Stimulated activated CD8-positive, alpha-beta memory T cell treated with anti-CD3 and anti-CD28 coated beads, Interleukin-7, amount 100 ng/mL, for 4 hours (primary cell): ENCODE data around the gene DGCR8.

Experiments used
- DNase-seq, 2 donors: peaks; one replicate each; pipeline ENCODE4 v3.0.0-alpha.2; 2020; ENCODE audit warnings: low read depth in 2 of 2

The DGCR8 gene

DNA sequence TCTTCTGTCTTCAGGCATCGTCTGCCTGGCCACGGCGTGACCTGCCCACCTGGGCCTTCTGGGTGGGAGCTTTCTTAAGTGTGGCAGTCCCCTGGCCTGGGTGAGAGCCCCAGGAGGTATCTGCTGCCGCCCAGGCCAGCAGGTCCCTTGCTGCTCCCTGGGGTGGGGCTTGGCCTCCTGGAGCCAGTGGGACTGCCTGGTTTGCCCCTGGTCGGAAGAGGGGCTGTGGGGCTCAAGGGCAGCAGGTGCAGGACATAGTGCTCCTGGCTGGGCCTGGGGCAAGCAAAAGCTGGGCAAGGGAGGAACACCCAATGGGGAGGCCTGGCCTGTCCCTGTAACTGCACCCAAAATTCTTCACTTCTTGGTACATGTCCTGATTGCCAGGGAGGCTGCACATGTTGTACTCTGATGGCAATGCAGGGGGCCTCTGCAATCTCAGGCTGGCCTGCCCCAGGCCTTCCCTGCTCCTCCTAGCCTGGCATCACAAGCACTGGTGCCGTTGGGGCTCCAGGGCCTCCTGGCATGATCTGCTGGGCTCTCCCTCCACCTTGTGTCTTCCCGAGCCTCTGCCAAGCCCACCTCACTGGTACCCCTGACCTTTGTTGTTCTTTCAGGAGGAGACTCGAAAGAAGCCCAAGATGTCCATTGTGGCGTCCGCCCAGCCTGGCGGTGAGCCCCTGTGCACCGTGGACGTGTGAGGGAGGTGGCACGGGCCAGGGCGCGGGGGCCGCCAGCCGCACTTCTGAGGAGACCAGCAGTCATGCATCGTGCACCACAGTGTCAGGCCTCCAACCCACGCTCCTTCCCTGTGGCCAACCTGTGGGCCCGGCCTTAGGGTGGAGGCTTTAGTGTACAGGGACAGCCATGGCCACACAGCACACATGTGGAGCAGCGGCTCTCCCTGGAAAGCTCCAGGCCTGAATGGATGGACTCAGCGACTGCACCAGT is 29.6 kb downstream of the DGCR8 start:
- DNase-seq, result no peak

DNA sequence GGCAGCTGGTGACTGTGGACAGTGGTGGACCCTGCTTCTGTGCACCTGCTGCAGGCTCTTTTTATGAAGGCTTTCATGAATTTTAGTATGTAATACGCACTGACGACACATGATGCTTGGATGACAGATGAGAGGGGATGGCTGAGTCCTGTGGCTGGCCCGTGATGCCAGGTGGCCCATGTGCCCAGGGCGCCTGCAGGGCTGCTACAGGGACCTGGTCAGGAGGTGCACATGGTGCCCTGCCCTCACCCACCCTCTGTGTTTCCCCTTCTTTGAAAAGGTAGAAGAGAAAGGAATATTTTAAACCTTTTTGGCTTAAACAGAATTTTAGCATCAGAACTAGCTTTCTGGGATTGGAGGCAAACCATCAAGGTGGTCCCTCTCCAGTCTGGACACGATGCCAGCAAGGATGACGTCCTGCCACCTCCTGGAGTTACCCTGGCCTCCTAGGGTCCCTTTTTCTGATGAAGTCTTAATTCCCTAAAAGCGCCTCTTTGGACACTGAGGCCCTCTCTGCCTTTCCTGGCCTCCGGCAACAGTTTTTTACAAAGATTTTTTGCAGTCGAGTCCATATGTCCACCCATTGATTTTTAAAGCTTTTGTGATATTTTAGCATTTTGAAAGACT is 30.4 kb downstream of the DGCR8 start:
- DNase-seq, result no peak

DNA sequence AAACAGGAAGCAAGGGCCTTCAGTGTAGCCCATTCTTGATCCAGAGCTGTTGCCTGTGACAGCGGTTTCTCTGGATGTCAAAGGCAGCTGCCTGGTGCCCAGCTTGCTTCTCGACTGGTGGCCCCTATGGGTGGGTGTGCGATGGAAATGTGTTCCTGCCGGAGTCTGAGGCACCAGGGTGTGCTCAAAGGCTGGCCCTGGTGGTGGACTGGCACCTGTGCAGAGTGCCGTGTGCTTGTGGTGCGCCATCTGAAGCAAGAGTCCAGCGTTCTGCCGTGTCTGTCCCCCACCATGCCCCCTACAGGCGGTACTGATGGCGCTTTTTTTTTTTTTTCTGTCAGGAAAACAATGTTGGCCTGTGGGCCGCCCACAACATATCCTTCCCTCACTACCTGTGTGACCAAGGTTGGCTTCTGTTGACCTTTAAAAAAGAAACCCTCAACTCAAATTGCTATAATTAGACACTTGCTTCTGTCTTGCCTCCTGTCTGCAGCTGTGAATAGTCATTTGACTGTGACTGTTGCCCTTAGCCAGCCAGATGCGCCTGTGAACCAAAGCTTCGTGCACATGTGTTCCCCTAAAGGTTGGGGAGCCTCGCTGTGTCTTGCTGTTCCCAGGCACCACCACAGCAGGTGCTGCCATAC is 31.1 kb downstream of the DGCR8 start:
- no peak for DNase-seq

DNA sequence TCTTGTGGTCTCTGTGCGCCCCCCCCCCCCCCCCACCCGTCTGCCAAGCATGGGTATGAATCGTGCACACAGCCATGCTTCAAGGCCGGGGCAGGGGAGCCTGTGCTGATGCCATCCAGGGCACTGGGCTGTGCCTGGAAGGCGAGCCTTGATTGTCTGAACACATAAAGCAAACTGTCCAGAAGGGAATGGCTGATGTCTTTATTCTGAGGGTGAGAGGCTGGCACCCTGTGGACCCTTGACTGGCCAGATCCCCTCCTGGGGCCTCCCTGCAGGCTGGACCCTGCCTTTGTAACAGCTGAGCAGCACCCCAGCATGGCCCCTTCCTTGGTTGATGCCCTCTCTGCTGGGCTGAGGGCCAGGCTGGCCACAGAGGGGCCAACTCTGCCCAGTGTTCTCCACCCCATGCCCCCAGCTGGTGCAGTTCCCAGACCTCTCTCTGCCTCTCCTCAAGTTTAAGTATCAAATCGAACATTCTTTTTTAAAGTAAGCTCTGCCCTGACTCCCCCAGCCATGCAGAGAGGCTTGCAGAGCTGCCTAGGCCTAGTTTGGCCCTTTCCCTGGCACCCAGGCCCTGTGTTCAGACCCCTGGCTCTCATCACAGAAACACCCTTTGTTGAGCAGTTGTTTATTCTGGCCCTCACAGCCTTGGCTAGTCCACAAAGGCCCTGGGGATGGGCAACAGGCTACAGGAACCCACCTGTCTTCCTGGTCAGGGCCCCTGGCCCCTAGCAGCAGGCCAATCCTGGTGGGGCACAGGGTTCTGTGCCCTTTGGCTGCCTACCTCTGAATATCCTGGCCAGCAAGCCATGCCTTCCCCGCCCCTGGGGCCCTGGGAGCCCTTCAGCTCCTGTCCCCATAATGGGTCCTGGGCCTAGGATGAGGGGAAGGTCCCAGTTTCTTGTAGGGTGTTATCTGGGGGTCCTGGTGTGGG is 31.9 kb downstream of the DGCR8 start:
- DNase-seq, result no peak

DNA sequence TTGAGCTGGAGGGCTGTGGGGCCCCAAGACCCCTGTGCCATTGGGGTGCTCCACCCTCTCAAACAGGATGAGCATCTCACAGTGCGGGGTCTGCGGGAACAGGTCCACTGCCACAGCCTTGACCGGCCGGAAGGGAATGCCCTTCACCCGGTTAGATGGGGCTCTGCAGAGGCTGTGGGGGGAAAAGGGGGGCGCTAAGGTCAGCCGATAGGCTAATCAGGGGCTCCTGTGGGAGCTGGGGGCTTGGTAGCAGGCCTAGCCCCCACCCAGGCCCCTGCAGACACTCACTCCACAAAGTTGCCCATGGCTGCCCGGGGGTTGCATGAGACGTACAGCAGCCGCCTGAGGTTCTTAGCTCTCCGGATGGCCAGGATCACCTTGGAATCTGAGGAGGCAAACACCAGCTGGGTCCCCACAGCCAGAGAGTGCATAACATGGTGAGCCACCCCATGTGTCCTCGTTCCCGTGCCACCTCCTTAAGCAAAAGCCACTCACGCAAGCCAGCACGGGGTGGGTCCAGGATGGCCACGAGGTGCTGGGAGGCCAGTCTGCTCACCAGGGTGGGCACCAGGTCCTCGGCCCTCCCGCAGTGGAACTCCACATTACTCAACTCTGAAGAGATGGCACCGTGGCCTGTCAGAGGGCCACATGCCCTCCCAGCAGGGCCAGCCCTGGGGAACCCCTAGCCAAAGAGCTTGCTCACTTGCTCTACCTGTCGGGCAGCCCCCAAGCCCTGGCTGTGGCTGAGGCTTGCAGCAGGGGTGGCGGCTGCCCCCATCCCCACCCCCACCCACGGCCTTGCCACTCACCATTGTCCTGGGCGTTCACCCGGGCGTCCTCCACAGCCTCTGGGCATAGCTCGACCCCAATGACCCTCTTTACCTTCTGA is 32.8 kb downstream of the DGCR8 start:
- DNase-seq, result no peak

DNA sequence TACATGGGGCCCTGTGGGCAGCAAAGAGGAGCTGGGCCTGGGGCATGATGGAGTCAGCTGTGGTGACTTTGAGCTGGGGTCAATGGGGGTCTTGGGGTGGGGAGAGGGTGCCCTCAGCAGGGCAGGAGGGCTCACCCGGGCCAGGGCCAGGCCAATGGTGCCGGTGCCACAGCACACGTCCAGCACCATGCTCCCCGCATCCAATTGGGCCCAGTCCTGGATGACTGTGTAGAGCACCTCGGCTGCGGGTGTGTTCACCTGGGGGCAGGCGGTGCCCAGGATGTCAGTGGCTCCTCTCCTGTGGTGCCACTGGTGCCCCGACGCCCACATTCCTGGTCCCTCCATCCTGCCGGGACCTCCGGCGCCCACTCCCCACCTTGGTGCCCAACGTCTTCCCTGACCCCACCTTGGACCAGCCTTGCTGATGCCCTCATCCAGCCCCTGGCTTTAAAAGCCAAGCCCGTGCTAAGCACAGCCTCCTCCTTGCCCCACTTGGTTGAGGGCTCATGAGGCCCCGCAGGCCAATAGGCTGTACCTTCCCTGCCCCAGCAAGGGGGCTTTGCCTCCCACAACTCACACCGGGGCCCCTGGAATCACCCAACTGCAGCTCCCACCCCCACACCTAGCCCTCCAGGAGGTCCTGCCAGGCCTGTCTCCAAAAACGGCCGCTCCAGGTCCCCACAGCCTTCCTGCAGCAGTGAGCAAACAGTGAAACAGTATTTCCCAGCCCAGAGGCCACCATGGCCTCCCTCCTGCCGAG is 33.7 kb downstream of the DGCR8 start:
- no peak for DNase-seq

DNA sequence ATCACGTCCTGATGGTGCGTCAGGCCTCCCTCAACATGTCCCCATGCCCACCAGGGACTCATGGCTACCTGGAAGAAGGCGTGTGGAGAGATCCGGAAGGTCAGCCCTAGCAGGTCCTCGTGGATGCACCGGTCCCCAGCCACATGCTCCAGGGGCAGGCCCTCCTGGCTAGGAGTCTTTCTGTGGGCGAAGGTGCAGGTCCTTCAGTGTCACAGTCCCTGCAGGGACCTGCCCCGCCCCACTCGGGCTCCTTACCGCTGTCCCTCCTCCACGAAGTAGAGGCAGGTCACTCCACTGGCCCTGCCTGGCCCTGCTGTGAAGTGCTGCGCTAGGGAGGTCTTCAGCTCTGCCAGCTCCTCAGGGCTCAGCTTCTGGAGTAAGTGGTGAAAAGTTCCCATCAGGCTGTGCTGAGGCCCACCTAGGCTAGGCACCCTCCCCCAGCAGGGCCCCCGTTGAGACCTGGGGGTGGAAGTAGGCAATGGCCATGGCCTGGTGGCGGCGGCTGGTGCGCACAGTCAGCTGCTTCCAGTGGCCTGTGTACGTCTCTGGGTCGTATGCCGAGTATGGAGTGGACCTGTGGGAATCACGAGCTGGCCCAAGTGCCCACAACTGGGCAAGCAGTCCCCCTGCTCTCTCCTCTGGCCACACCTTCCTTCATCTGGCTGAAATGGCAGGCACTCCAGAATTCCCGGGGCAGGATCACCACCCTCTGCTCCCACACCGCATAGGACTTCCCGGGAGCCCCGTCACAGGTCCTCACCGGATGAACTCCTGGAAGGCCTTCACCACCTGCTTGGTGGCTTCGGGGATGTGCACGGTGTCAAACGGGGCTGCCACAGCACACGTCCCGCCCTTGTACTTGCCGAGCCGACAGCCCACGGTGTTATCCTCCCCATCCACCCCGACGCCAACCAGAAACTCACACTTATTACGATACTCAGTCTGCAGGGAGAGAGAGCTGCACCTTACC is 34.8 kb downstream of the DGCR8 start:
- DNase-seq, result no peak

DNA sequence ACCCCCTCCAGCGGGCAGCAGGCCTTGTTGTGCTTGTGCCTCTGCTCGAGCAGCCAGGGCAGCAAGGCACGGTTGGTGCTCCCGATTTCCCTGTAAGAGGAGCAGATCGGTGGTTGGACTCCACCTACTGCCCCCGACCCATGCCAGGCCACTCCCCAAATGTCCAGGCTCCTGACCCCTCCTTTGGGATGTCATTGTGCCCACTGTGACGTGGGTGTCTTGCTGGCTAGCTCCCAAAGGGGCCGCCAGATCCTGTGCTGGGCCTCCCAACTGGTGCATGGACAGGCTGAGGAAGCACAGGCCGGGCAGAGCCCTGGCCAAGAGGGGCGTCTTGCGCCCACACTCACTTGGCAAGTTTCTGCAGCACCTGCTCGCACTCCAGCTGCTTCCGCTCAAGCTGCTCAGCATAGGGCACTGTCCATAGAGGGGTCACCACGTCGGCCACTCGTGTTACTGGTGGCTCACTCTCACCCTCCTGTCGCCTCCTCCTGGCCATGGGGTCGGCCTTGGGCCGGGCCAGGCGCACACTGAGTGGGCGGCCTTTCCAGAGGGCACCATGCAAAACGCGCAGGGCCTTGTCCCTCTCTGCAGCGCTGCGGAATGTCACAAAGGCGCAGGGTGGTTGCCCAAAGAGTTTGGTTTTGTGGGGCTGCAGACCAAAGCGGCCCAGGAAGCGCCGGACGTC is 35.8 kb downstream of the DGCR8 start, which contains the start of gene RANBP1:
Gene RANBP1 (plus strand): TSS at position 414 of the 685 bp plus-strand sequence. CDS start 81 bp downstream, at position 495.
- DNase-seq, result no peak

DNA sequence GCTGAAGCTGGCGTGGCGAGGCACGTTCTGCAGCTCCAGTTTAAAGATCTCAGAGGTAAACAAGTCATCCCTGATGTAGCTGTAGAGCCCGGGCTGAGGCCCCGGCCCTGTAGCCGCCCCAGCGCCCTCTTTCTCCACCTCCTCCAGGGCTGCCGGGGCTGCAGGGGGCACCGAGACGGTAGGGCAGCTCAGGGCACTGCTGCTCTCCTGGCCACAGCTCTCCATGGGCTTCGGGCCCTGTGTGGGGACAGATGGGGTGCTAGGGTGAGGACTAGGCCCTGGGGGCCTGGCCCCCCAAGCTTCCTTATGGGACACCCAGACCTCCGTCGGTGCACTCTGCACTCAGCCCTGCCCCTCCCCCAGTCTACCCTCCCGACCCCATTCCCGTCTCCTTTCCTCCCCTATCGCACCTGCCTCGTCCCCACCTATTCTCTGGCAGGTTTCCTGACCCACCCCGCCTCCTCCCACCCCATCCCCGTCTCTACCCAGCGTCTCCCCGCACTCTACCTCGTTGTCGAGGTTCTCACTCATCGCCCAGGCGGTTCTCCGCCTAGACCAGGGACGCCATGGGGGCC is 36.4 kb downstream of the DGCR8 start:
- no peak for DNase-seq

DNA sequence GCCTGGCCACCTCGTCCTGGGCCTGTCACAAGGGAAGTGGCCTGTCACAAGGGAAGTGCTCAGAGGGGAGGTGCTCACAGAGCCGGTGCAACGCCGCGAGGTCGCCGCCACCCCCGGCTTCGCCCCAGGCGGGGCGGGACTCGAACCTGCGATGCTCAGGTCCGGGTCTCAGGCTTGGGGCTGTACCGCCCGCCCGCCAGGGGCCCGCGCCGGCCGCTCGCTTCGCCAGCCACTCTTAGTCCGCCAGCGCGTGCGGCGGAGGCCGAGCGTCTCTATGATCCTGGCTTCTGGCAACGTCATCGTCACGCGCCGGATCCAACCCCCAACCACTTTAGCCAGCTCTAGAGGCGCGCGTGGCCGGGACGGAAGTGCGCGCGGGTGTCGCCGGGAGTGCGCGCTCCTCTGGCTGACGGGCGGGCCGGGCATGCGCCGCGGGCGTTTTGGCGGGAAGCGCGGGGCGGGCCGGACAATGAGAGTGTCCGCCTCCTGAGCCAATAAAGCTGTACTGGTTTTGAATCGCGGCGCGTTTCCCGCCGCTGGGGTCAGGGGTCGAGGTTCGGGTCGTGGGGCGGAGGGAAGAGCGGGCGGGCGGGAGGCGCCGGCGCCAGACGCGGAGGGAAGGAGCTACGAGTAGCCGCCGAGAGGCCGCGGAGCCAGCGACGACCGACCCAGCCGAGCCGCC is 37.1 kb downstream of the DGCR8 start, which contains the start of gene TRMT2A:
Gene TRMT2A (minus strand): TSS at position 276 of the 682 bp plus-strand sequence. CDS start 320 bp downstream, outside the sequence.
- DNase-seq, result peak; percentile 92 to 96

DNA sequence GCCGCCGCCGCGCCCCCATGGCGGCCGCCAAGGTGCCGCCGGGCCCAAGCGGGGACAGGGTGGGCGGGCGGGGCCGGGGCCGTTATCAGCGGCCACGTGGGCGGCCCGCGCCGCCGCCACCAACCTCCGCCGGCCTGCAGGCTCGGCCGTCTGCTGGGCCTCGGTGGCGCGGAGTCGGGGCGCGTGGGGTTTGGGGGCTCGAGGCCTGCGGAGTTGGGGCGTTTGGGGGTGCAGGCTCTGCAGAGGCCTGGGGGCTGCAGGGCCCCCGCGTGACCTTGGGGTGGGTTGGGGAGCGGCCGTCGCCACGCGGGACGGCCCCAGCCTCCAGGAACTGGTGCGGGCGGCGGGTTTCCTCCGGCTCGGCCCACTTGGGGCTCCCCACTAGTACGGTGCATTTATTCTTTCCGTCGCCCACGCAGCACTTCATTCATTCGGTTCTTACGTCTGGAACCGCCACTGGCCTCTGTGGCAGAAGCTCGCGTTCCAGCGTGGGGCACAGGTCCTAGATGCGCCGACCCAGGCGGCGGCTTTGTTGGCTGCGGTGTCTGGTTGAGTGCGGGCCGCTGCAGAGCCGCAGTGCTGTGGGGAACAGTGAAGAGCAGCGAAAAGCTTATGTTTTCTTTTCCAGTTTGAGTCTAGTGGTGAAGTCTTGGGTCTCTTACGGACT is 37.7 kb downstream of the DGCR8 start:
- DNase-seq, result peak; percentile 72 to 78

DNA sequence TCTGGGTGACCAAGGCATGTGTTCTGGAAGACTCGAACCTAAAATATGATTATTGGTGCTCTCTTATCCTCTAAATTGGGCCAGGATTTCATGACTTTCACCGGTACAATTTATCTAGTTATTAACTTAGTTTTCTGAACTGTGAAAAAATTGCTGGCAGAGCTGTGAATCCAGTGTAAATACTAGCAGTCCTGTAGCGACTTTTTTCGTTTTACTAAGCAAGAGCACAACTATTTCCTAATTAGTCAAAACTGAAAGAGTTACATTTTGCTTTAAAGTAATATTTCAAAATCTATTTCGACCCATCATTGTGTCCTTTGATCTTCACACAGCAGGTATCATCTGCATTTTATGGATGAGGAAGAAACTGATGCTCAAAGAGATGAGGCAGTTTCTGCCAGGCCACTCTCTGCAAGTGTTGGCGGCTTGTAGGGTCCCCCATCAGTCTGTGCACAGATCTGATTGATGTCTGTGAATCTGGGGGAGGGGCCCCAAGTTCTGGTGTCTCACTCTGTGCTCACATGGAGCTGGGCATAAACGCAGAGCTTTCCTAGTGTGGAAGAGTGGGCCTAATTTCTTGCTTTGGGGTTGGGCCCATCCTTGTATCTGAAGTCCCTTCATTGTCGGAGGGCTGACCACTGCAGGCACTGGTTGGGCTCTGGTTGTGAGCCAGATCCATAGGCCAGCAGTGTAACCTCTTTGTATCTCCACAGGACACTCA is 38.4 kb downstream of the DGCR8 start:
- no peak for DNase-seq

DNA sequence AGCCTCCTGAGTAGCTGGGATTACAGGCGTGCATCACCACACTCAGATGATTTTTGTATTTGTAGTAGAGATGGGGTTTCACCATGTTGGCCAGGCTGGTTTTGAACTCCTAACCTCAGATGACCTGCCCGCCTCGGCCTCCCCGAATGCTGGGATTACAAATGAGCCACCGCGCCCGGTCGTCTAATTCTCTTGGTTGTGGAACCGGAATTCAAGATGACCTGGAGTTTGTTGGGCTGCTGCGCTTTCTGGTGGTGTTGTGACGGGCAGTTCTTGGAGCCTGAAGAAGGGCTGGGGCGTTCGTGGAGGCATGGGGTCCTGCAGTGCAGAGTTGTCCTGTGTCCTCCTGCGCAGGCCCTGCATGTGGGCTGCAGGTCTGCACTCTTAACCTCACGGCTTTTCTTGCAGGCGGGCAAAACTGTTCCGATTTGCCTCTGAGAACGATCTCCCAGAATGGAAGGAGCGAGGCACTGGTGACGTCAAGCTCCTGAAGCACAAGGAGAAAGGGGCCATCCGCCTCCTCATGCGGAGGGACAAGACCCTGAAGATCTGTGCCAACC is 41.9 kb downstream of the DGCR8 start:
- DNase-seq, result no peak

DNA sequence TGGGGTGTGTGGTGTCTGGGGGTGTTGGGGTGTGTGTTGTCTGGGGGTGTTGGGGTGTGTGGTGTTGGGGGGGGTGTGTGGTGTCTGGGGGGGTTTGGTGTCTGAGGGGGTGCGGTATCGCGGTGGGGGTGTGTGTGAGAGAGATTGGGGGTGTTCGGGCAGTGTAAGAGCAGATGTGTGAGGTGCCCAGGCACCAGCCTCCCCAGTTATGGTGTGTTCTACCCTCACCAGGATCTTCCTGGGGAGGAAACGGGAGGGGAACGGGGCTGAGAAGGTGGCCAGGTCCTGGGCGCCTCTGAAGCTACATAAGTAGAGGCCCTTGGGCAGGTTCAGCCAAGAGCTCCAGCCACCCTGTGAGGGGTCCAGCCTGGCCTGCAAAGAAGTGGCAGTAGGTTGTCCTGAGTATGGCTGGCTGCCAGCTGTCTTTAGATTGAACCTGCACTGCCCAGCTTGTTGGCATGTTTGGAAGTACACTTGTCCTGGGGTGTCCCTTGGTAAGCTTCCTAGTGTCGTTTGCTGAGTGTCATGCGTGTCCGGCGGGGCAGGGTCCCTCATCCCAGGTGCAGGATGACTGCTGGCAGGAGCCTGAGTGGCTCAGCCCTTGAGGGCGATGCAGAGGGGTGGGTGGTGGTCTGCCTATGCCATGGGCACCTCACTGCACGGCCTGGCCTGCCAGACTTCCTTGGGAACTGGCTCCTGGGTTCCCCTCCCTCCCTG is 43.5 kb downstream of the DGCR8 start:
- no peak for DNase-seq
